ENCODE data around the gene MEF2A.

The MEF2A gene

DNA sequence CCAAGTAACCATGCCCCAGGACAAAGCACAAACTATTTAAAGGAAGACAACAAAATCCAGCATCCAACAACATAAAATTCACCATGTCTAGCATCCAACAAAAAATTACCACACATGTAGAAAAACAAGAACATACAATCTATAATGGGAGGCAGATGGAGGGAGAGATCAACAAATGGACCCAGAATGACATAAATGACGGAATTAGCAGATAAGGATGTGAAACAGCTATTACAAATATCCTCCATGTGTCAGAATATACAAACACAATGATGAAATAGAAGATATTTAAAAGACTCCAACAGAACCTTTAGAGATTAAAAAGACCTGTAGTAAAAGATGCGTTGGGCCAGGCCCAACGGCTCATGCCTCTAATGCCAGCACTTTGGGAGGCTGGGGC is 156.6 kb downstream of the MEF2A start:
- TF ChIP-seq, protein P1, sequence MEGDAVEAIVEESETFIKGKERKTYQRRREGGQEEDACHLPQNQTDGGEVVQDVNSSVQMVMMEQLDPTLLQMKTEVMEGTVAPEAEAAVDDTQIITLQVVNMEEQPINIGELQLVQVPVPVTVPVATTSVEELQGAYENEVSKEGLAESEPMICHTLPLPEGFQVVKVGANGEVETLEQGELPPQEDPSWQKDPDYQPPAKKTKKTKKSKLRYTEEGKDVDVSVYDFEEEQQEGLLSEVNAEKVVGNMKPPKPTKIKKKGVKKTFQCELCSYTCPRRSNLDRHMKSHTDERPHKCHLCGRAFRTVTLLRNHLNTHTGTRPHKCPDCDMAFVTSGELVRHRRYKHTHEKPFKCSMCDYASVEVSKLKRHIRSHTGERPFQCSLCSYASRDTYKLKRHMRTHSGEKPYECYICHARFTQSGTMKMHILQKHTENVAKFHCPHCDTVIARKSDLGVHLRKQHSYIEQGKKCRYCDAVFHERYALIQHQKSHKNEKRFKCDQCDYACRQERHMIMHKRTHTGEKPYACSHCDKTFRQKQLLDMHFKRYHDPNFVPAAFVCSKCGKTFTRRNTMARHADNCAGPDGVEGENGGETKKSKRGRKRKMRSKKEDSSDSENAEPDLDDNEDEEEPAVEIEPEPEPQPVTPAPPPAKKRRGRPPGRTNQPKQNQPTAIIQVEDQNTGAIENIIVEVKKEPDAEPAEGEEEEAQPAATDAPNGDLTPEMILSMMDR (IDR thresholded peaks at IDR 0.05; ENCODE audit: insufficient read depth, low read length, missing control alignments) = no peak
- CTCF ChIA-PET = interaction anchor here (1.1 kb wide), 1 partner anchor 11 kb away, joined by 3 read pairs; the partner anchor contains the start of gene LYSMD4
- POLR2A ChIA-PET = no interaction called here
- H3K4me3 ChIP-seq (ENCODE audit: low read depth, low read length) = no peak overlapping the region
- no peak for DNase-seq (ENCODE audit: low read depth, low spot score)

GRCh38 chr15:99726333-99726732 is 160.5 kb downstream of the MEF2A start:
- ChIA-PET CTCF (interaction anchor here (1.4 to 2.3 kb wide), 2 partner anchors 23 to 453 kb away, joined by 4 to 9 read pairs; no protein-coding TSS in a partner anchor), POLR2A (no interaction called here)
- no peak for DNase-seq (ENCODE audit: low read depth, low spot score)
- H3K4me3 ChIP-seq (ENCODE audit: low read depth, low read length) = no peak overlapping the region
- TF ChIP-seq, protein P1 (IDR thresholded peaks at IDR 0.05; ENCODE audit: insufficient read depth, low read length, missing control alignments) = no peak

DNA sequence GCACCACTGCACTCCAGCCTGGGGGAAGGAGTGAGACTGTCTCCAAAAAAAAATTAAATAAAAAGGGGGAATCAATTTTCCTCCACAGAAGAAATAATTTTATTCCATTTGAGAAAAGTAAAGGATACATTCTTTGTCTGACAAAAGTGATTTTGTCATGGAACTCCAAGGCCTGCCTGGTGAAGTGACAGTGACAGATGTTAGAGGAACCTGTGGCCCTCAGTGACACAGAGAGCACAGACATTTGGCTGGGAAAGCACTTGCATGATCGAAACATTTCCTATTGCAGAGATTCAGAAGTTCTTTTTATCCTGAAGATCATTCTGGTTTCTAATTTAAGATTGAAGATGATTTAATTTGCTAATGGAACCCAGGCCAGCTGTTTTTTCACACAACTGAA is 161.5 kb downstream of the MEF2A start:
- TF ChIP-seq, protein P1 (IDR thresholded peaks at IDR 0.05; ENCODE audit: insufficient read depth, low read length, missing control alignments) = no peak
- no peak overlapping the region for H3K4me3 ChIP-seq (ENCODE audit: low read depth, low read length)
- POLR2A ChIA-PET = no interaction called here
- CTCF ChIA-PET = interaction anchor here (1.1 to 3.1 kb wide), 2 partner anchors 440 to 626 kb away, joined by 3 to 12 read pairs; no protein-coding TSS in a partner anchor
- no peak for DNase-seq (ENCODE audit: low read depth, low spot score)

DNA sequence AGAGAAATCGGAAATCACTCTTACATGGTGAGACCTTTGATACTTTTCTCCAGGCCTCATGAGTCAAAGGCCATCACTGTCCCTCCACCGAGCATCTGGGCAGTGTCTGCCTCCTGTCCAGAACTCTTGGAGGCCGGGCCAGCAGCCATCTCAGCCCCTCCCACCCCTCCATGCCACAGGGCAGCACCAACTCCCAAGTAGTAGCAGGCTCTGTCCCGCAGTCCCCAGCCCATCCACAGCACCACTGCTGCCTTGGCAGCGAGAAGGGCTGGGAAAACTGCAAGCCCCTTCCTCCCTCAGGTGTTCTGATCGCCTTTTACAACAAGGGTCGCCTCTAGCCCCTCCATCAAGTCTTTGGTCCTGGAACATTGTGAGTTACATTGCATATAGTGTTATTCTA is 161.9 kb downstream of the MEF2A start:
- TF ChIP-seq, protein P1 (IDR thresholded peaks at IDR 0.05; ENCODE audit: insufficient read depth, low read length, missing control alignments) = no peak
- ChIA-PET POLR2A (no interaction called here), CTCF (interaction anchor here (0.8 to 6.0 kb wide), 4 partner anchors 23 to 627 kb away, joined by 3 to 46 read pairs (median 8); no protein-coding TSS in a partner anchor)
- H3K4me3 ChIP-seq (ENCODE audit: low read depth, low read length) = no peak overlapping the region
- DNase-seq (ENCODE audit: low read depth, low spot score) = no peak

GRCh38 chr15:99728916-99729315 is 163.1 kb downstream of the MEF2A start:
- no peak for DNase-seq (ENCODE audit: low read depth, low spot score)
- ChIA-PET POLR2A (no interaction called here), CTCF (interaction anchor here (0.8 to 10.4 kb wide), 14 partner anchors 9 to 628 kb away, joined by 3 to 80 read pairs (median 4); no protein-coding TSS in a partner anchor)
- no peak overlapping the region for H3K4me3 ChIP-seq (ENCODE audit: low read depth, low read length)
- TF ChIP-seq, protein P1 (IDR thresholded peaks at IDR 0.05; ENCODE audit: insufficient read depth, low read length, missing control alignments) = no peak

GRCh38 chr15:99729327-99729726 is 163.5 kb downstream of the MEF2A start:
- H3K4me3 ChIP-seq (ENCODE audit: low read depth, low read length) = no peak overlapping the region
- POLR2A ChIA-PET = no interaction called here
- TF ChIP-seq, protein P1 (IDR thresholded peaks at IDR 0.05; ENCODE audit: insufficient read depth, low read length, missing control alignments) = no peak
- CTCF ChIA-PET = interaction anchor here (0.8 to 10.4 kb wide), 18 partner anchors 9 to 628 kb away, joined by 3 to 80 read pairs (median 3); no protein-coding TSS in a partner anchor
- DNase-seq (ENCODE audit: low read depth, low spot score) = no peak
